Heart left ventricle (tissue), 16 donors: ENCODE results near the gene UNC119B. TPM values are rescaled to one million over a fixed set of nuclear protein-coding genes. Genes with fewer than 3 reads are reported as not detected.

Source experiments
- ATAC-seq, 4 donors: fragments of 200-7000 bp; cut with Tn5 transposase; one replicate each; pipeline ENCODE4 v1.9.1; 2020 to 2022; ENCODE audit warnings: moderate library complexity in 4 of 4, mild to moderate bottlenecking in 3 of 4, moderate number of reproducible peaks in 1 of 4
- DNase-seq, 5 donors: peaks; one replicate each; pipeline ENCODE4 v3.0.0-alpha.2; 2020
- H3K27ac ChIP-seq, 12 donors: fragments of 200-600 bp; sonication (generic) in 4 of 12; one replicate each; pipeline versions ENCODE4 v1.5.0 to v1.8.0; 2016 to 2022; ENCODE audit warnings: mild to moderate bottlenecking in 2 of 12
- H3K27me3 ChIP-seq, 9 donors: fragments of 200-600 bp; sonication (generic) in 2 of 9; one replicate each; pipeline versions ENCODE4 v1.5.1 to v1.8.0; 2016 to 2022; ENCODE audit warnings: mild to moderate bottlenecking in 3 of 9
- H3K36me3 ChIP-seq, 9 donors: fragments of 200-600 bp; sonication (generic) in 2 of 9; one replicate each; pipeline versions ENCODE4 v1.5.0 to v1.8.0; 2018 to 2022; ENCODE audit warnings: mild to moderate bottlenecking in 2 of 9
- H3K4me1 ChIP-seq, 12 donors: fragments of 200-600 bp; sonication (generic) in 4 of 12; one replicate each; pipeline versions ENCODE4 v1.5.0 to v1.8.0; 2016 to 2022; ENCODE audit warnings: mild to moderate bottlenecking in 3 of 12
- H3K4me3 ChIP-seq, 12 donors: fragments of 200-600 bp; sonication (generic) in 4 of 12; one replicate each; pipeline versions ENCODE4 v1.5.0 to v1.8.0; 2017 to 2022; ENCODE audit warnings: mild to moderate bottlenecking in 9 of 12, moderate library complexity in 4 of 12
- H3K9me3 ChIP-seq, 12 donors: fragments of 200-600 bp; sonication (generic) in 4 of 12; one replicate each; pipeline versions ENCODE4 v1.5.0 to v1.8.0; 2016 to 2022; ENCODE audit warnings: mild to moderate bottlenecking in 1 of 12
- POLR2A ChIP-seq, 2 donors: fragments of 450-650 bp; IDR thresholded peaks; one replicate each; pipeline ENCODE4 v1.6.1; 2017; ENCODE audit warnings: antibody characterized with exemption in 2 of 2, mild to moderate bottlenecking in 2 of 2, moderate library complexity in 2 of 2
- WGBS, 4 donors: extraction: QIAGEN DNeasy Blood & Tissue Kit in 2 of 4; methylation state at CpG; one replicate each; pipeline versions ENCODE4 v1.1.5 to v1.1.7; 2013 to 2018; 5-methylcytosine and 5-hydroxymethylcytosine counted together
- intact Hi-C, 10 donors: fragments of 100-400 bp; cut with DNase I; formaldehyde crosslinking; loops; one replicate each; pipeline versions ENCODE4 v1.11.1 to v1.14.2; 2022
- polyA plus RNA-seq, 2 donors: library from polyadenylated mRNA; stranded (reverse); fragments of 200-250 nt; gene quantifications; one replicate each; pipeline ENCODE4 v1.2.3, GENCODE V29; 2013
- total RNA-seq, 9 donors: library from RNA; depleted of rRNA in 2 of 9; stranded (reverse); fragments of >200 nt in 2 of 9; fragmentation: NEBNext Ultra II Directional in 3 of 9; extraction: Animal tissue kit (Norgen Biotek cat#: 25700) in 3 of 9; gene quantifications; one replicate each; pipeline versions ENCODE4 v1.1.0 to v1.2.4, GENCODE V29; 2016 to 2023
- TF ChIP-seq, protein P1 (sequence below), 12 donors: fragments of 200-600 bp; sonication (generic) in 4 of 12; IDR thresholded peaks; one replicate each; pipeline versions ENCODE4 v1.5.0 to v1.8.0; 2018 to 2022; ENCODE audit warnings: antibody characterized with exemption in 12 of 12, mild to moderate bottlenecking in 5 of 12
- donor health status: ischemic (EF 13 %, LVEDD 7.1; RV severe dilation, severe dysfunction).
- donor health status: healthy with polysubstance abuse.
- donor health status: DM: no; HTN: yes; CAD: no.
- donor health status: DM: no; HTN: no; CAD: no.
- donor health status: ischemic (EF 25% LVEDD 6.9; RV normal size, moderate dysfunction).
- donor health status: ischemic (EF 25% LVEDD 5.7; RV mildly dilated, moderate dysfunction).
- donor health status: healthy.
- donor health status: DM: yes; HTN: yes; CAD: no.
- donor health status: ischemic (EF 35%, LVEDD 5.7; RV mildly dilated, moderate dysfunction).
- donor health status: nonischemic (EF 11% LVEDD 7.7; RV severe dilation, severe dysfunction).
- donor health status: DM: yes; HTN: yes; CAD: no.
- donor health status: PGD.
- donor health status: ischemic (EF 29% LVEDD 5.4; RV normal size, mild dysfunction).
- donor health status: nonischemic (EF 23%, LVEDD 6.1; RV moderate dilation, normal function).

UNC119B gene
- total and polyA plus RNA-seq, 11 donors = 3.9 to 13.7 (median 10.7) TPM

DNA sequence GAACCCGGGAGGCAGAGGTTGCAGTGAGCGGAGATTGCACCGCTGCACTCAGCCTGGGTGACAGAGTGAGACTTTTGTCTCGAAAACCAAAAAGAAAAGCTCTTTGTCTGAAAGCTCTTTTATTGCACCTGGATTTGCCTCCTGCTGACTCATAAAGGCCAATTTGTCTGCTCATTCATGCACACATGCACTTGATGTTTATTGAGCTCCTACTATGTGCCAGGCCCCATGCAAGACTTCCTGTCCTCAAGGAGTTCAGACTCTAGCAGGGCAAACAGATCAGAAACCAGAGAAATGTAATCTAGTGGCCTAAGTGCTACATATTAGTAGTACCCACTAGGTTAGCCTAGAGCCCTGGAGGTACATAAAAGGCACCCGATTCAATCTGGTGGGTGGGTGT, 39.6 kb upstream of the UNC119B start:
- WGBS, 4 donors = 86 to 100% (median 96%) methylated on average over 5 of the region's 5 CpGs
- no peak for ATAC-seq
- intact Hi-C loops = no loop called here
- H3K27ac ChIP-seq = no peak overlapping the region
- no peaks in the 10 kb centered on the region for H3K9me3 ChIP-seq
- no peaks in the 10 kb centered on the region for H3K27me3 ChIP-seq
- no peak overlapping the region for H3K4me3 ChIP-seq
- H3K36me3 ChIP-seq = no peaks in the 10 kb centered on the region
- H3K4me1 ChIP-seq = peaks cover 0 to 8% (median 1%) of the 10 kb centered on the region in 12 donors
- DNase-seq = no peak
- TF ChIP-seq, protein P1, sequence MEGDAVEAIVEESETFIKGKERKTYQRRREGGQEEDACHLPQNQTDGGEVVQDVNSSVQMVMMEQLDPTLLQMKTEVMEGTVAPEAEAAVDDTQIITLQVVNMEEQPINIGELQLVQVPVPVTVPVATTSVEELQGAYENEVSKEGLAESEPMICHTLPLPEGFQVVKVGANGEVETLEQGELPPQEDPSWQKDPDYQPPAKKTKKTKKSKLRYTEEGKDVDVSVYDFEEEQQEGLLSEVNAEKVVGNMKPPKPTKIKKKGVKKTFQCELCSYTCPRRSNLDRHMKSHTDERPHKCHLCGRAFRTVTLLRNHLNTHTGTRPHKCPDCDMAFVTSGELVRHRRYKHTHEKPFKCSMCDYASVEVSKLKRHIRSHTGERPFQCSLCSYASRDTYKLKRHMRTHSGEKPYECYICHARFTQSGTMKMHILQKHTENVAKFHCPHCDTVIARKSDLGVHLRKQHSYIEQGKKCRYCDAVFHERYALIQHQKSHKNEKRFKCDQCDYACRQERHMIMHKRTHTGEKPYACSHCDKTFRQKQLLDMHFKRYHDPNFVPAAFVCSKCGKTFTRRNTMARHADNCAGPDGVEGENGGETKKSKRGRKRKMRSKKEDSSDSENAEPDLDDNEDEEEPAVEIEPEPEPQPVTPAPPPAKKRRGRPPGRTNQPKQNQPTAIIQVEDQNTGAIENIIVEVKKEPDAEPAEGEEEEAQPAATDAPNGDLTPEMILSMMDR (IDR thresholded peaks at IDR 0.05) = no peak
- no peak for TF ChIP-seq POLR2A (IDR thresholded peaks at IDR 0.05)

DNA sequence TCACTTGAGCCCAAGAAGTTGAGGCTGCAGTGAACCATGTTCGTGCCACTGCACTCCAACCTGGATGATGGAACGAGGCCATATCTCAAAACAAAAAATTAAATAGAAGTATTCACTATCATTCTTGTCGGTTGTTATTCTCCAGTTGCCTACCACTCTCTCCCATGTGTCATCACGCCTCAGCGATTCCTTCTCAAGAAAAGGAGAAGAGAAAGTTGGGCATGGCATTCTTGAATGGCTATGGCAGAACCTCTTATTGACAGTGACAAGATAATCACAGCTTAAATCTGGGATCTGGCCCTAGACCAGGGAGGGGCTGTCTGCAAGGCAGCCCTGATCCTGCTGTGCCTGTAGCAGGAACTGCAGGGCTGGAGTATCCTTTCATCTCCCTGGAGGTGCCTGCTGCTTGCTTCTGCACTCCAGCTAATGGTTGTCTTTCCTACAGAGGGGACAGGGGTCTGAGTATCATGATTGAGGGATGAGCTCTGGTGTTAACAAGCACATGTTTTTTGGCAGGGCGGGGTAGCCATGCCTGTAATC, 36.1 kb upstream of the UNC119B start:
- H3K4me1 ChIP-seq = peaks cover 0 to 15% (median 3%) of the 10 kb centered on the region in 12 donors
- DNase-seq (no peak), ATAC-seq (no peak)
- WGBS, 4 donors = 75 to 82% (median 79%) methylated on average over 6 of the region's 6 CpGs
- no peaks in the 10 kb centered on the region for H3K27me3 ChIP-seq
- H3K9me3 ChIP-seq = no peaks in the 10 kb centered on the region
- no peaks in the 10 kb centered on the region for H3K36me3 ChIP-seq
- H3K27ac ChIP-seq = no peak overlapping the region
- H3K4me3 ChIP-seq = no peak overlapping the region
- no peak for TF ChIP-seq POLR2A (IDR thresholded peaks at IDR 0.05)
- TF ChIP-seq, protein P1 (IDR thresholded peaks at IDR 0.05) = no peak
- intact Hi-C loops = no loop called here

DNA sequence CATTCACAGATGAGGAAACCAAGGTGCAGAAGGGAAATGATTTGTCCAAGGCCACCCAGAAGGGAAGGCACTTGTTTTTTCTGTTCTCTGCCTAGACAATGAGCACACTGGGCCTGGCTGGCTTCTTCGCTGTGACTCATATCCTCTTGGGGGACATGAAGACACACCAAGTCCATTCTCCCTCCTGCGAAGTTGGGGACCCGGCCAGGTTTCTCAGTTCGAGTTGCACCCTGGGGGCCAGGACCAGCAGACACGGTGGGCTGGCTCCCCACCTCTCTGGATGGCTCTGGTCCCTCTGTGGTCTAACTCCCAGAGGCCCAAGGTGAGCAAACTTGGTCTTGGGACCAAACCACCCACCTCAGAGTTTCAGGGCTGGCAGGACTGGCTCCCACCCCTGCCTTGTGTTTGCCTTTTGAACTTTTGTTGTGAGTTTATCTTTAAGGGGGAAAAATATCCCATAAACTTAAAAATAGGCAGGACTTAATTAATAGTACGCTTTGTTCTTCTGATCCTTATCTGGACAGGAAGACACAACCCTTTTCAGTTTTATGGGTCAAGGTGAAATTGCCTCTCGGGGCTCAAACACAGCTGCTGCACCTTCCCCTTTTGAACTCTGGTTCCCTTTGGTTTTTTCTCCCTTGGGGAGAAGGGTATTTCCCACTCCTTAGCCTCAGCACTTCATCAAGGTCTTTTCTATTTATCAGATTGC, 32.3 kb upstream of the UNC119B start:
- H3K27me3 ChIP-seq = no peaks in the 10 kb centered on the region
- 40 to 47% (median 46%) methylated on average over 5 to 7 of the region's 7 CpGs for WGBS, 4 donors
- H3K9me3 ChIP-seq = no peaks in the 10 kb centered on the region
- TF ChIP-seq, protein P1 (IDR thresholded peaks at IDR 0.05) = no peak
- H3K27ac ChIP-seq = peak overlapping the region; percentile 56 to 89 (median 78)
- intact Hi-C loops = no loop called here
- H3K36me3 ChIP-seq = no peaks in the 10 kb centered on the region
- ATAC-seq (peak; percentile 81 to 94 (median 84)), DNase-seq (peak; percentile 55 to 72 (median 61))
- no peak overlapping the region for H3K4me3 ChIP-seq
- peaks cover 0 to 25% (median 2%) of the 10 kb centered on the region in 12 donors for H3K4me1 ChIP-seq

DNA sequence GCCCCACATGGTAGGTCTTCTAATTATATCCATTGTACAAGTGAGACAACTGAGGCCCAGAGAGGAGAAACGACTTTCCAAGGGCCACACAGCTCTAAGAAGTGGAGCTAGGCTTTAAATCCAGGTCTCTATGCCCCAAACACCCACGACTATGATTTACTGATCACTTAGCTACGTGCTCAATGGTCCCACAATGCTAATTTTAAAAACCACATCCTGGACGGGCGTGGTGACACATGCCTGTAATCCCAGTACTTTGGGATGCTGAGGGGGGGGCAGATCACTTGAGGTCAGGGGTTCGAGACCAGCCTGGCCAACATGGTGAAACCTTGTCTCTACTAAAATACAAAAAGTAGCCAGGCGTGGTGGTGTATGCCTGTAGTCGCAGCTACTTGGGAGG, 31.7 kb upstream of the UNC119B start:
- Histone ChIP-seq H3K4me1 (peaks cover 0 to 25% (median 2%) of the 10 kb centered on the region in 12 donors), H3K27me3 (no peaks in the 10 kb centered on the region), H3K4me3 (no peak overlapping the region), H3K27ac (peak overlapping the region; percentile 40 to 89 (median 78)), H3K9me3 (no peaks in the 10 kb centered on the region), H3K36me3 (no peaks in the 10 kb centered on the region)
- no peak for DNase-seq
- no peak for ATAC-seq
- TF ChIP-seq POLR2A (IDR thresholded peaks at IDR 0.05) = no peak
- TF ChIP-seq, protein P1 (IDR thresholded peaks at IDR 0.05) = no peak
- intact Hi-C loops = no loop called here
- WGBS, 4 donors = 66 to 83% (median 68%) methylated on average over 7 to 8 of the region's 8 CpGs
